MM.1S (cell line): Measurements from ENCODE around the gene IDH3G.

Source experiments
- EZH2 ChIP-seq: fragments of 300-600 bp; sonication (generic); optimal IDR thresholded peaks from 2 replicates; pipeline ENCODE3; 2017; ENCODE audit warnings: low read depth, mild to moderate bottlenecking, antibody characterized with exemption, low read length, mixed read lengths
- TF ChIP-seq, protein P1 (sequence below): fragments of 300-600 bp; sonication (generic); IDR thresholded peaks from 2 replicates; pipeline ENCODE4 v1.5.1; 2016; ENCODE audit warnings: antibody characterized with exemption, low read length, mixed read lengths

DNA sequence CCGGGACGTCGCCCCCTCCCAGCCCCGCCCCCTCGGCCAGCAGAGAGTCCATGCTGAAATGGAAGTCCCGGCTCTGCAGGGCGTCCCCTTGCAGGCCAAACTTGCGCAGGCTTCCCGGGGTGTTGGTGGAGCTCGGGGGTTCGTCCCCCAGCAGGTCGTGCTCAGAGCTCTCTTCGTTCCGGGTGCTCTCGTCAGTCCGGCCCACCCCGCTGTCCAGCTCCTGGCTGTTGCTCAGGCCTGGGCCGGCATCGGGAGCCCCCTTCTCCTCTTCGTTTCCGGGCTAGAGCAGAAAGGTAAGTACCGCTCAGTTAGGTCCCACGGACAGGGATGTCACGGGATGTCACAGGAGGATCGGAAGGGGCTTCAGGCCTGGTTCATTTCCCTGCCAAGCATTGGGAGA lies 10.4 kb upstream of the IDH3G start:
- TF ChIP-seq, protein P1, sequence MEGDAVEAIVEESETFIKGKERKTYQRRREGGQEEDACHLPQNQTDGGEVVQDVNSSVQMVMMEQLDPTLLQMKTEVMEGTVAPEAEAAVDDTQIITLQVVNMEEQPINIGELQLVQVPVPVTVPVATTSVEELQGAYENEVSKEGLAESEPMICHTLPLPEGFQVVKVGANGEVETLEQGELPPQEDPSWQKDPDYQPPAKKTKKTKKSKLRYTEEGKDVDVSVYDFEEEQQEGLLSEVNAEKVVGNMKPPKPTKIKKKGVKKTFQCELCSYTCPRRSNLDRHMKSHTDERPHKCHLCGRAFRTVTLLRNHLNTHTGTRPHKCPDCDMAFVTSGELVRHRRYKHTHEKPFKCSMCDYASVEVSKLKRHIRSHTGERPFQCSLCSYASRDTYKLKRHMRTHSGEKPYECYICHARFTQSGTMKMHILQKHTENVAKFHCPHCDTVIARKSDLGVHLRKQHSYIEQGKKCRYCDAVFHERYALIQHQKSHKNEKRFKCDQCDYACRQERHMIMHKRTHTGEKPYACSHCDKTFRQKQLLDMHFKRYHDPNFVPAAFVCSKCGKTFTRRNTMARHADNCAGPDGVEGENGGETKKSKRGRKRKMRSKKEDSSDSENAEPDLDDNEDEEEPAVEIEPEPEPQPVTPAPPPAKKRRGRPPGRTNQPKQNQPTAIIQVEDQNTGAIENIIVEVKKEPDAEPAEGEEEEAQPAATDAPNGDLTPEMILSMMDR: no peak
- TF ChIP-seq EZH2: no peak
